Left ventricle myocardium inferior (tissue), 1 donor: ENCODE results near the gene HACL1. TPM values are rescaled to one million over a fixed set of nuclear protein-coding genes. Genes with fewer than 3 reads are reported as not detected.
A peak's percentile ranks its signal among the peaks of the same experiment; 100 is the strongest.

Source experiments
- DNase-seq: peaks from one replicate; pipeline ENCODE4 v3.0.0-alpha.2; 2020
- H3K27ac ChIP-seq: fragments of 200-600 bp; replicated peaks from 2 replicates; pipeline ENCODE4 v1.8.0; 2021
- H3K27me3 ChIP-seq: fragments of 200-600 bp; 2 replicates; pipeline ENCODE4 v1.8.0; 2021; ENCODE audit warnings: low read depth
- H3K36me3 ChIP-seq: fragments of 200-600 bp; 2 replicates; pipeline ENCODE4 v1.8.0; 2021
- H3K4me1 ChIP-seq: fragments of 200-600 bp; 2 replicates; pipeline ENCODE4 v1.8.0; 2021
- H3K4me3 ChIP-seq: fragments of 200-600 bp; 2 replicates; pipeline ENCODE4 v1.8.0; 2021; ENCODE audit warnings: mild to moderate bottlenecking, moderate library complexity
- H3K9me3 ChIP-seq: fragments of 200-600 bp; replicated peaks from 2 replicates; pipeline ENCODE4 v1.8.0; 2021
- intact Hi-C: fragments of 100-400 bp; cut with micrococcal nuclease; formaldehyde crosslinking; loops from one replicate; pipeline ENCODE4 v1.11.0; 2022
- total RNA-seq: library from RNA; stranded (reverse); fragmentation: NEBNext Ultra II Directional; extraction: Animal tissue kit (Norgen Biotek cat#: 25700); gene quantifications from one replicate; pipeline ENCODE4 v1.2.1, GENCODE V29; 2021
- TF ChIP-seq, protein P1 (sequence below): fragments of 200-600 bp; IDR thresholded peaks from 2 replicates; pipeline ENCODE4 v1.8.0; 2021; ENCODE audit warnings: antibody characterized with exemption, mild to moderate bottlenecking, borderline replicate concordance
- donor health status: DM: no; HTN: yes; CAD: no; lungs with severe emphysema.

Gene HACL1
- total RNA-seq, 1 donor from 2014 or later = 14.9 TPM

DNA sequence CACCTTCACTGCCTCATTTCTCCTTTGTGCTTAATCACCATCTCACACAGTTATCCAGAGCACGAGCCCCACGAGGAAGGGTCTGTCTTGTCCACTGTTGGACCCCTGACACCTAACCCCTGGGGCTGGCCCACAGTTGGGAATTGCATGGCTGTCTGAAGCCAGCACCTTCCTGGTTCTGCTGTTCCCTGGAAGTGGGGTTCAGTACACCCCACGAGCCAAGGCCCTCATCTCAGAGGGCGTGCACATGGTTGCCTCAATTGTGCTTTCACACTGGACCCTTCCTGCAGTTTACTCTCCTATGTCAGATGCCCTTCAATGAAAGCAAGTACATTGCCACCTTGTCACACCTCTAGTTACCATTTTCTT is 30.8 kb upstream of the HACL1 start:
- no peak overlapping the region for H3K27ac ChIP-seq
- no peaks in the 10 kb centered on the region for H3K36me3 ChIP-seq
- intact Hi-C loops = loop anchor here (5.0 kb wide), 1 partner anchor 180 kb away; no protein-coding TSS in a partner anchor
- peaks cover 49% of the 10 kb centered on the region for H3K4me1 ChIP-seq
- no peaks in the 10 kb centered on the region for H3K27me3 ChIP-seq
- TF ChIP-seq, protein P1, sequence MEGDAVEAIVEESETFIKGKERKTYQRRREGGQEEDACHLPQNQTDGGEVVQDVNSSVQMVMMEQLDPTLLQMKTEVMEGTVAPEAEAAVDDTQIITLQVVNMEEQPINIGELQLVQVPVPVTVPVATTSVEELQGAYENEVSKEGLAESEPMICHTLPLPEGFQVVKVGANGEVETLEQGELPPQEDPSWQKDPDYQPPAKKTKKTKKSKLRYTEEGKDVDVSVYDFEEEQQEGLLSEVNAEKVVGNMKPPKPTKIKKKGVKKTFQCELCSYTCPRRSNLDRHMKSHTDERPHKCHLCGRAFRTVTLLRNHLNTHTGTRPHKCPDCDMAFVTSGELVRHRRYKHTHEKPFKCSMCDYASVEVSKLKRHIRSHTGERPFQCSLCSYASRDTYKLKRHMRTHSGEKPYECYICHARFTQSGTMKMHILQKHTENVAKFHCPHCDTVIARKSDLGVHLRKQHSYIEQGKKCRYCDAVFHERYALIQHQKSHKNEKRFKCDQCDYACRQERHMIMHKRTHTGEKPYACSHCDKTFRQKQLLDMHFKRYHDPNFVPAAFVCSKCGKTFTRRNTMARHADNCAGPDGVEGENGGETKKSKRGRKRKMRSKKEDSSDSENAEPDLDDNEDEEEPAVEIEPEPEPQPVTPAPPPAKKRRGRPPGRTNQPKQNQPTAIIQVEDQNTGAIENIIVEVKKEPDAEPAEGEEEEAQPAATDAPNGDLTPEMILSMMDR = no peak
- no peak overlapping the region for H3K4me3 ChIP-seq
- H3K9me3 ChIP-seq = no peaks in the 10 kb centered on the region
- DNase-seq = no peak

DNA sequence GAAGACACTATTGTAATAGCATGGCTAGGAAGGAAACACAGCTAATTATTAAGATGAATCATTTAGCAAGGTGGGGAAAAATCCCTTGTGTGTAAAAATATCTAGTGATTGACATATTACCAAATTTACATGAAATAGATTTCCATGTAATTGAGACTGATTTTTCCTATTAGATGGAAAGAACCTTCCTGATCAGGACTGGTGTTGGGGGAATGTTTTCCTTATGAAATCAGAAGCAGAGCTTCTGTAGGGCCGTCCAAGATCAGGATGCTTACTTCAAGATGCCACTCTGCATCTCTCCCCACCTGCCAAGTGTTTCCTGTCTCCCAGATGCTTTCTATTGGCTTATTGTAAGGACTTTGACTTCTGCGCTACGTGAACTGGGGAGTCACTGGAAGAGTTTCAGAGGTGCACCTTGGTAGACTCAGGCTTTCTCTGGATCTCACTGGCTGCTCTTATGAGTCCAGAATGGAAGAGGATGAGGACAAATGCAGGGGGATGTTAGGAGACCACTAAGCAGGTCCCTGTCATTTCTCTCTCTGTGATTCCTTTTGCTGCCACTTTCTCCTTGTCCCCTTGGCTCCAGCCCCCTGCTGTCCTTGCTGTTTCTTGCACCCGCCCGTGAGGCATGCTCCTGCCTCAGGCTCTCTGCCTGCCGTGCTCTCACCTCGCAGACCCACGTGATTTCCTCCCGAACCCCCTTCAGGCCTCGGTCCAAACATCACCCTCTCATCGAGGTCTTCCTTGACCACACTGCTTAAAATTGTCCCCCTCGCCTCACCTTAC is 30.2 kb upstream of the HACL1 start:
- DNase-seq = no peak
- TF ChIP-seq, protein P1 = no peak
- Histone ChIP-seq H3K27ac (peak overlapping the region; percentile 36), H3K4me3 (no peak overlapping the region), H3K27me3 (no peaks in the 10 kb centered on the region), H3K36me3 (no peaks in the 10 kb centered on the region), H3K4me1 (peaks cover 43% of the 10 kb centered on the region), H3K9me3 (no peaks in the 10 kb centered on the region)
- intact Hi-C loops = loop anchor here (5.0 kb wide), 1 partner anchor 181 kb away; no protein-coding TSS in a partner anchor

DNA sequence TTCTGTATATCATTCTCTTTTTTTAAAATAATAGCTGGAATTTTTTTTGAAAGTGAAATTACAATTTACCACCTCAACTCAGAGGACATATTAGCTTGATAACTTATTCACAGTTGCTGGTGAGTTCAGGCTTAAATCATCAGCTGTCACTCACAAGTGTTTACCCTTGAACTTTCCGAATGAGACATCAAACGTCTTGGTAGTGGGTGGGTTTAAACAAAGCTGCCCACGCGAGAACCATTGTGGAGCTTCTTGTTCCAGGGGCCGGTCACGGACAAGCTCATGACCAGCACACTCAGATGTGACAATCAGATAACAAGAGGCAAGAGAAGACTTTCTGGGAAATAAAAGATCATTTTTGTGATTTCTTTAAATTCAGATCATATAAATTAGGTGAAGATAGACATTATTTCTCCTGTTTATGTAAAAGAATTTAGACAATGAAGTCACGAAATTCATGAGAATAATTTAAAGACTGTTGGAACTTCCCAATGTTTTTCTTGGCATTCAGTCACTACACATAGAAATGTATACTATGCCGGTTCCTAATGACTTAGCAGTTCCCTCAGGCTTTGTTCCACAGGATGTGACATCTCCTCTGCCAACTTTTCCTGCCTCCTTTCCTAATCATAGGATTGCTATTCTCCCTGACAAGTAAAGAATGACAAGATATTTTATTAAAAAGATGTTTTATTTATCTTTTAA is 29.4 kb upstream of the HACL1 start:
- intact Hi-C loops = loop anchor here (5.0 kb wide), 1 partner anchor 182 kb away; no protein-coding TSS in a partner anchor
- DNase-seq = no peak
- H3K4me1 ChIP-seq = peaks cover 36% of the 10 kb centered on the region
- peak overlapping the region; percentile 49 for H3K4me3 ChIP-seq
- no peaks in the 10 kb centered on the region for H3K27me3 ChIP-seq
- TF ChIP-seq, protein P1 = no peak
- peak overlapping the region; percentile 36 for H3K27ac ChIP-seq
- H3K36me3 ChIP-seq = no peaks in the 10 kb centered on the region
- H3K9me3 ChIP-seq = no peaks in the 10 kb centered on the region

DNA sequence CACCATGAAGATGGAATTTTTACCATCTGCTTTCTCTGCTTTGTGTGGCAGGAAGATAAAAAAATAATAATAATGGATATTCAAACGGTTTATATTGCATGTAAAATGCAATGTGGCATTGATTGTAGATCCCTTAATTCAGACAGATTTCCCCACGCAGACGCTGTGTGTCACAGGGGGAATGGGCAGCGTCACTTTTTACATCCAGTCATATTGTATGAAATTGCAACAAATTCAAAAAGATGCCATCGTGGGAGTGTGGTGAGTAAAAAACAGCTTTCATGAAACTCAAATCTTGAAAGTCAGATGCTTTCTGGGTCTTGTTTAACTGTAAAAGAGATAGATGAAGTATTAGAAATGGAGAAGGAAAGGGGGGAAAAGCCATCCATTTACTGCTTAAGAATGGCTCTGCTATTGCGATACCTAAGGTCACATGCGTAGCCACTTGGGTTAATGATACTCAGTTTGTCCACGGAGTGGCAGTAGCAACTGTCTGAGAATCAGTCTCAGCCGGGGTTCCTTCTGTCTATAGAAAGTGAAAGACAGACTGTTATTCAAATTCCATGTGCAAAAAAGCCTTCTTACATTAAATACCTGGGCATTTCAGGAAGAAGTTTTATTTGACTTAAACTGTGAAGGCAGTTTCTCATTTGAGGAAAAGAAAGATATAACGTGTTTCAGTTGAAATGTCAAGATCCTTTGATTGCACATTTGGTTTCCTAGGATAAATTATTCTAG is 28.7 kb upstream of the HACL1 start:
- H3K9me3 ChIP-seq = no peaks in the 10 kb centered on the region
- DNase-seq = no peak
- H3K4me1 ChIP-seq = peaks cover 29% of the 10 kb centered on the region
- no peaks in the 10 kb centered on the region for H3K36me3 ChIP-seq
- TF ChIP-seq, protein P1 = peak; percentile 86
- no peaks in the 10 kb centered on the region for H3K27me3 ChIP-seq
- H3K27ac ChIP-seq = peak overlapping the region; percentile 36
- H3K4me3 ChIP-seq = peak overlapping the region; percentile 49
- intact Hi-C loops = loop anchor here (5.0 to 10.0 kb wide), 2 partner anchors 182 to 615 kb away; no protein-coding TSS in a partner anchor

DNA sequence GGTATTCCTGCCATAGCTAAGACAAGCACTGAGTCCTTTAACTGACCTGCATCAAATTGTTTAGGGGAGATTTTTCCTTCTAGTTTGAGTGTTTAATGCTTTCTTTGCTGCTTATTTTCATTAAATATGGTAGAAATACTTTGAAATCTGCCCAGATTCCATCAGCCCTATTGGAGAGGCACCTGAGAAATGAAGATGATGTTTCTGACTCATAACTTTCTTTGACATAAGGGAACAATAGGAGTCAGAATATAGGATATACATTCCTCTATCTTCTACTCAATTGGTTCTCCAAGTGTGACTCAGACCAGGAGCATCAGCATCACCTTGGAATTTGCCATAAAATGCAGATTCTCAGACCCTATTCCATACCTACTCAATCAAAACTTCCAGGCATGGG is 27.6 kb upstream of the HACL1 start:
- DNase-seq = no peak
- TF ChIP-seq, protein P1 = no peak
- no peaks in the 10 kb centered on the region for H3K27me3 ChIP-seq
- no peaks in the 10 kb centered on the region for H3K36me3 ChIP-seq
- intact Hi-C loops = loop anchor here (10.0 kb wide), 1 partner anchor 616 kb away; no protein-coding TSS in a partner anchor
- H3K4me1 ChIP-seq = peaks cover 20% of the 10 kb centered on the region
- H3K4me3 ChIP-seq = no peak overlapping the region
- no peak overlapping the region for H3K27ac ChIP-seq
- no peaks in the 10 kb centered on the region for H3K9me3 ChIP-seq
